ENCODE measurements around the gene SLX4. TPM values are rescaled to one million over a fixed set of nuclear protein-coding genes. Genes with fewer than 3 reads are reported as not detected.

Gene SLX4
- total and polyA plus RNA-seq, 2 donors (not counting 1 experiment from before 2014, with no cell fraction given), result 5.4 to 13.3 TPM

DNA sequence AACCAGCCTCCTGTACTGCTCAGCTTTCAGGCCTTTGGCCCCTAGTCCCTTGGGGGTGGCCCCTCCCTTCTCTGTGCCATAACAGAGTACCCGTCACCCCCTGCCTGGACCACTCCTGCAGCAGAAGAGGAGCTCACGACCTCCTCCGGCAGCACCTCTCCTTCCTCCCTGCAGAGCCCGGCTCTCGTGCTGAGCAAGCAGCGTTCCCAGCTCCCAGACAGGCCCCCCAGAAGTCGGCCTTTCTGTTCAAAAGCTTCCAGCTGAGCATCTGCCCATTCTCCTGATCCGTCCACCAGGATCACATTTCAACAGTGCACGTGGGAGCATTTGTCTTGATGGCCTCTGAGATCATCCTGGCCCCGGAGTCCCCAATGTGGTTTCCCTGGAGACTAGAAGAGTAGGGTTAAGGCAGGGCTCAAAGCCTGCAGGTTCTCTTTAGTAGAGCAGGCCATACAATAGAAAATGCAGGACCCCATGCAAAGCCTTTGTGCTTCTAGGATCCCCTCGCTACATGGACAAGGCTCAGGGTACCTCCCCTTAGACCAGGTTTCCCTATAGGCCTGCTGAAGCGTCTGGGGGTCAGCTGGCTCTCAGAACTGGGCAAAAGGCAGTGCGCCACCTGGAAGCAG lies 69.8 kb downstream of the SLX4 start:
- no peaks in the 10 kb centered on the region for H3K9me3 ChIP-seq (ENCODE audit: control extremely low read depth in 1 of 3, control insufficient read depth in 2 of 3, insufficient read depth in 1 of 3, low read length in 2 of 3)
- H3K4me1 ChIP-seq (ENCODE audit: control insufficient read depth in 2 of 2, insufficient read depth in 2 of 2, low read length in 2 of 2), result peaks cover 3 to 11% of the 10 kb centered on the region in 2 donors
- WGBS (ENCODE audit: insufficient coverage), result 100% methylated on average over 12 of the region's 13 CpGs
- ChIA-PET CTCF (interaction anchor here (0.6 kb wide), 1 partner anchor 21 kb away, joined by 3 read pairs; no protein-coding TSS in a partner anchor), POLR2A (no interaction called here)
- H3K27me3 Mint-ChIP-seq, result no peaks in the 10 kb centered on the region
- no peaks in the 10 kb centered on the region for H4K20me1 ChIP-seq (ENCODE audit: control insufficient read depth, insufficient read depth, low read length, poor library complexity, severe bottlenecking)
- H3K4me1 Mint-ChIP-seq, result peaks cover 9% of the 10 kb centered on the region
- no peaks in the 10 kb centered on the region for H3K27me3 ChIP-seq (replicated peaks in 1 of 4; ENCODE audit: control extremely low read depth in 1 of 4, control insufficient read depth in 3 of 4, insufficient read depth in 4 of 4, low read length in 3 of 4)
- TF ChIP-seq, protein P1, sequence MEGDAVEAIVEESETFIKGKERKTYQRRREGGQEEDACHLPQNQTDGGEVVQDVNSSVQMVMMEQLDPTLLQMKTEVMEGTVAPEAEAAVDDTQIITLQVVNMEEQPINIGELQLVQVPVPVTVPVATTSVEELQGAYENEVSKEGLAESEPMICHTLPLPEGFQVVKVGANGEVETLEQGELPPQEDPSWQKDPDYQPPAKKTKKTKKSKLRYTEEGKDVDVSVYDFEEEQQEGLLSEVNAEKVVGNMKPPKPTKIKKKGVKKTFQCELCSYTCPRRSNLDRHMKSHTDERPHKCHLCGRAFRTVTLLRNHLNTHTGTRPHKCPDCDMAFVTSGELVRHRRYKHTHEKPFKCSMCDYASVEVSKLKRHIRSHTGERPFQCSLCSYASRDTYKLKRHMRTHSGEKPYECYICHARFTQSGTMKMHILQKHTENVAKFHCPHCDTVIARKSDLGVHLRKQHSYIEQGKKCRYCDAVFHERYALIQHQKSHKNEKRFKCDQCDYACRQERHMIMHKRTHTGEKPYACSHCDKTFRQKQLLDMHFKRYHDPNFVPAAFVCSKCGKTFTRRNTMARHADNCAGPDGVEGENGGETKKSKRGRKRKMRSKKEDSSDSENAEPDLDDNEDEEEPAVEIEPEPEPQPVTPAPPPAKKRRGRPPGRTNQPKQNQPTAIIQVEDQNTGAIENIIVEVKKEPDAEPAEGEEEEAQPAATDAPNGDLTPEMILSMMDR (IDR thresholded peaks at IDR 0.05), result no peak
- no peak for TF ChIP-seq EZH2 (IDR thresholded peaks at IDR 0.05; ENCODE audit: borderline replicate concordance, insufficient read depth, low read depth, low read length, poor library complexity, severe bottlenecking)
- peaks cover 0 to 26% of the 10 kb centered on the region in 2 experiments for H3K36me3 ChIP-seq (replicated peaks in 1 of 2; ENCODE audit: control extremely low read depth in 1 of 2, control insufficient read depth in 1 of 2, extremely low read depth in 1 of 2, insufficient read depth in 2 of 2, low read length in 1 of 2)
- H3K9ac ChIP-seq (ENCODE audit: low read length), result no peak overlapping the region
- ATAC-seq (ENCODE audit: low read depth) (no peak), DNase-seq (no peak)
- no peaks in the 10 kb centered on the region for H3K9me3 Mint-ChIP-seq (ENCODE audit: insufficient read depth)
- intact Hi-C loops (cut with micrococcal nuclease), result no loop called here
- no peak overlapping the region for H3K27ac ChIP-seq (ENCODE audit: low read length in 2 of 2)
- no peaks in the 10 kb centered on the region for H3K79me2 ChIP-seq (ENCODE audit: control insufficient read depth, insufficient read depth, low read length)
- H3K4me3 Mint-ChIP-seq, result no peak overlapping the region
- peak overlapping the region; percentile 6 for H3K27ac Mint-ChIP-seq
- no peak overlapping the region for H3K4me3 ChIP-seq (ENCODE audit: control extremely low read depth in 1 of 5, extremely low read depth in 1 of 5, insufficient read depth in 1 of 5, low read depth in 2 of 5, low read length in 4 of 5)
- no peak overlapping the region for H3K4me2 ChIP-seq (replicated peaks; ENCODE audit: low read depth, low read length, poor library complexity, severe bottlenecking)
- H2AFZ ChIP-seq (ENCODE audit: insufficient read depth, low read depth, low read length, poor library complexity, severe bottlenecking), result no peak overlapping the region

DNA sequence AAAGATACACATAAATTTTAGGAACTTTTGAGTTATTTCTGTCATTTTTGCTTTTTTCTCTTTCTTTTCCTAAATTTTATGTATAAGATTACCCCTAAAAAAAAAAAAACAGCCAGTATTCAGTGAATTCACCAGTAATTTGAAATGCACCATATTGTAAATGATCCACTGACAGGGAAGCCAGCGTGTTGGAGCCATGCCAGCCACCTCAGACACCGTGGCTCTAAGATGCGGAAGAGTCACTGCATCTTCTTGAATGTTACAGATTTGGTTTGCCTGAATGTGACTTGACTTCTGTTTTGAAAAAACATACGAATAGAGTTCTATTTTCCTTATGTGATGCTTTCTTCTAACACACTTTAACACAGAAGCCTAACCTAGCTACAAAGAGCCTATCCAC lies 73.2 kb downstream of the SLX4 start:
- ChIA-PET CTCF (interaction anchor here (1.4 kb wide), 1 partner anchor 12 kb away, joined by 5 read pairs; no protein-coding TSS in a partner anchor), POLR2A (no interaction called here)
- Histone ChIP-seq H4K20me1 (ENCODE audit: control insufficient read depth, insufficient read depth, low read length, poor library complexity, severe bottlenecking) (no peaks in the 10 kb centered on the region), H2AFZ (ENCODE audit: insufficient read depth, low read depth, low read length, poor library complexity, severe bottlenecking) (no peak overlapping the region), H3K36me3 (replicated peaks in 1 of 2; ENCODE audit: control extremely low read depth in 1 of 2, control insufficient read depth in 1 of 2, extremely low read depth in 1 of 2, insufficient read depth in 2 of 2, low read length in 1 of 2) (peaks cover 0 to 22% of the 10 kb centered on the region in 2 experiments), H3K4me2 (replicated peaks; ENCODE audit: low read depth, low read length, poor library complexity, severe bottlenecking) (no peak overlapping the region), H3K79me2 (ENCODE audit: control insufficient read depth, insufficient read depth, low read length) (no peaks in the 10 kb centered on the region), H3K4me1 (ENCODE audit: control insufficient read depth in 2 of 2, insufficient read depth in 2 of 2, low read length in 2 of 2) (peaks cover 0 to 13% of the 10 kb centered on the region in 2 donors), H3K9ac (ENCODE audit: low read length) (no peak overlapping the region), H3K27me3 (replicated peaks in 1 of 4; ENCODE audit: control extremely low read depth in 1 of 4, control insufficient read depth in 3 of 4, insufficient read depth in 4 of 4, low read length in 3 of 4) (no peaks in the 10 kb centered on the region), H3K27ac (ENCODE audit: low read length in 2 of 2) (no peak overlapping the region), H3K9me3 (ENCODE audit: control extremely low read depth in 1 of 3, control insufficient read depth in 2 of 3, insufficient read depth in 1 of 3, low read length in 2 of 3) (no peaks in the 10 kb centered on the region), H3K4me3 (ENCODE audit: control extremely low read depth in 1 of 5, extremely low read depth in 1 of 5, insufficient read depth in 1 of 5, low read depth in 2 of 5, low read length in 4 of 5) (no peak overlapping the region)
- no peak for ATAC-seq (ENCODE audit: low read depth)
- Mint-ChIP-seq H3K4me3 (no peak overlapping the region), H3K27ac (no peak overlapping the region), H3K4me1 (peaks cover 18% of the 10 kb centered on the region), H3K9me3 (ENCODE audit: insufficient read depth) (no peaks in the 10 kb centered on the region), H3K27me3 (no peaks in the 10 kb centered on the region)
- 96% methylated on average over 3 of the region's 4 CpGs for WGBS (ENCODE audit: insufficient coverage)
- intact Hi-C loops (cut with micrococcal nuclease), result no loop called here
- TF ChIP-seq, protein P1 (IDR thresholded peaks at IDR 0.05), result no peak
- TF ChIP-seq EZH2 (IDR thresholded peaks at IDR 0.05; ENCODE audit: borderline replicate concordance, insufficient read depth, low read depth, low read length, poor library complexity, severe bottlenecking), result no peak
- no peak for DNase-seq
